Mucosa of rectum (tissue), 2 donors: ENCODE data around the gene BYSL.

Experiments used
- H3K27ac ChIP-seq, 2 donors: one replicate each; pipeline ENCODE4 v1.7.0; 2013; ENCODE audit warnings: inconsistent platforms in 2 of 2, low read depth in 2 of 2, low read length in 2 of 2
- H3K27me3 ChIP-seq, 2 donors: one replicate each; pipeline ENCODE4 v1.7.0; 2013; ENCODE audit warnings: low read length in 2 of 2; ENCODE audit not compliant: control insufficient read depth in 2 of 2, insufficient read depth in 2 of 2
- H3K36me3 ChIP-seq, 2 donors: one replicate each; pipeline ENCODE4 v1.7.0; 2013; ENCODE audit warnings: low read length in 2 of 2; ENCODE audit not compliant: control insufficient read depth in 2 of 2, insufficient read depth in 2 of 2
- H3K4me1 ChIP-seq, 2 donors: one replicate each; pipeline ENCODE4 v1.7.0; 2013; ENCODE audit warnings: low read length in 2 of 2, mild to moderate bottlenecking in 1 of 2; ENCODE audit not compliant: control insufficient read depth in 2 of 2, insufficient read depth in 2 of 2
- H3K4me3 ChIP-seq, 2 donors: one replicate each; pipeline ENCODE4 v1.7.0; 2013; ENCODE audit warnings: low read length in 2 of 2
- H3K9ac ChIP-seq, 2 donors: one replicate each; pipeline ENCODE4 v1.7.0; 2013; ENCODE audit warnings: low read length in 2 of 2, low read depth in 1 of 2, mild to moderate bottlenecking in 1 of 2
- H3K9me3 ChIP-seq, 2 donors: one replicate each; pipeline ENCODE4 v1.7.0; 2013; ENCODE audit warnings: low read length in 2 of 2; ENCODE audit not compliant: control insufficient read depth in 2 of 2
- donor health status: healthy.
- donor health status: Normal muscosa, but diverticular disease.

Gene BYSL

DNA sequence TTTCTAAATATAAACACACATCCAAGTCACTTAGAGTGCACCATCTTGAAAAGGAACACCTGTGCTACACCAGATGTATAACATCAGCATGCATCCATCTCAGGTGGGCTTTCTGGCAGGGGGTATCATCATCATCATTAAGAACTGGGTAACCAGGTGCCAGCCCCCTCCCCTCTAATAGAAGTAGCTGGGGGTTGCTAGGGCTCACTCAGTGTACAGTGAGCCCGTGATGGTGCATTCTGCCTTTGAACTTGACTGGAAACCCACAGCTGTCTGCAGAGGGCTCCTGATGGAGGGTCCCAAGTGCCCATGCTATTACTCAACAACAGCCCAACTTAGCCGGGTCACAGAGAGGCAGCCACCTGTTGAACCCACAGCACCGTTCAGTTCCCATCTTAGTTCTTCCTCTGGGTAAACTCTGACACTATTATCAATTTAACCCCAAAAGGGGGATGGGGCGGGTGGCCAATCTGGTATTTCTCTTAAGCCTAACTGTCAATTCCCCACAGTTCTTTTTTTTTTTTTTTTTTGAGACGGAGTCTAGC lies 53.1 kb downstream of the BYSL start:
- Histone ChIP-seq H3K36me3 (no peaks in the 10 kb centered on the region), H3K9ac (no peak overlapping the region), H3K27me3 (no peaks in the 10 kb centered on the region), H3K4me3 (no peak overlapping the region), H3K4me1 (peaks cover 0 to 7% of the 10 kb centered on the region in 2 donors), H3K27ac (no peak overlapping the region), H3K9me3 (no peaks in the 10 kb centered on the region)

DNA sequence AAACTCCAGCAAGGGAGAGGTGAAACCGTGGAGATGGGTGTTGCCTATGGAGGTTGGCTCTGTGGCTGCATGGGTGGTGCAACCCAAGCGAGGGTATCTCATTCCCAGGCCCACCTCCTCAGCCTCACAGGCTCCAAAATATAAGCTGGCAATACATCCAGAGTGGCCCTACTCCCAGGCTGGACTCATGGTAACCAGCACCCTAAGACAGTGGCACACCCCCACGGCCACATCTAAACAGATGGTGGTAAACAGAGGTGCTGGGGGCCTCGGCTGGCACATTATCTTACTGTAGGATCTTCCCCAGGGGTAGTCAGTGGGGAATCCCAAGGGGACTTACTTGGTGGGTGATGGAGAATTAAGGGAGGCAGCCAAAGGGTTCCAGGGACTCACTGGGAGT lies 54.0 kb downstream of the BYSL start:
- Histone ChIP-seq H3K27me3 (no peaks in the 10 kb centered on the region), H3K9ac (no peak overlapping the region), H3K27ac (no peak overlapping the region), H3K4me3 (no peak overlapping the region), H3K9me3 (no peaks in the 10 kb centered on the region), H3K4me1 (peaks cover 0 to 7% of the 10 kb centered on the region in 2 donors), H3K36me3 (no peaks in the 10 kb centered on the region)

DNA sequence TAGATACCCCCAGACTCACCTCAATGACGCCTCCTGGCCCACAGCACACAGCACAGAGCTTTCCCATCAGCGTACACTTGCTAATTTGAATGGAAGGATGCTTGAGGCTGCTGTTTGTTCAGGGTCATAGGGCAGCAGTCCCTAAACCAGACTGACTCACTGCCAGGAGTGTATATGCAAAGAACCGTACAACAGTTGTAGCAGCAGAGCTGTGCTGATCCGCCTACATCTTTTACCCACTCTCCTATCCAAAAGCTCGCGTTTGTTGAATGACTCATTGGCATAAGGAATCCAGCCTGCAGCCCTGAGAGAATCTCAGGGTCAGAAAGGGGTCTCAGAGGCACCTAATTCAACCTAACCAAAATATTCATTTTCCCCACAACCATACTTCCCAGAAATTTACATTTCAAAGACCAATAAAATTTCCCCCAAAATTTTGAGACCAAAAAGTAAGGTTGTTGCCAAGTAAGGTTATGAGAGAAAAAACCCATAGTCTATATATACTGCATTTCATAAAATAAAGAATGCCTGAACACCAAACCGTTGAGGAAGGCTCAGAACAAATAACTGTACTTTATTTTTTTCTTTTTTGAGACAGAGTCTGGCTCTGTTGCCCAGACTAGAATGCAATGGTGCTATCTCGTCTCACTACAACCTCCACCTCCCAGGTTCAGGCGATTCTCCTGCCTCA lies 55.6 kb downstream of the BYSL start:
- Histone ChIP-seq H3K9ac (no peak overlapping the region), H3K27me3 (no peaks in the 10 kb centered on the region), H3K9me3 (no peaks in the 10 kb centered on the region), H3K36me3 (no peaks in the 10 kb centered on the region), H3K4me1 (no peaks in the 10 kb centered on the region), H3K4me3 (no peak overlapping the region), H3K27ac (no peak overlapping the region)
